Inflammatory macrophage (primary cell): ENCODE data around the gene RELCH.

Experiments
- DNase-seq, 2 donors: peaks; one replicate each; pipeline ENCODE4 v3.0.0-alpha.2; 2020 to 2022

RELCH gene

GRCh38 chr18:62323483-62324180 is 136.6 kb downstream of the RELCH start:
- DNase-seq: no peak

- DNase-seq: peak; percentile 40 to 44
Measured at GRCh38 chr18:62324181-62324828, 137.2 kb downstream of the RELCH start.

- DNase-seq: peak in 1 of 2 donors; percentile 47
Measured at GRCh38 chr18:62324917-62325805, 138.1 kb downstream of the RELCH start, which contains the start of gene TNFRSF11A. TSS of gene TNFRSF11A (plus strand) at chr18:62325310. CDS start at chr18:62325353, 43 bp downstream.

GRCh38 chr18:62325806-62326645 is 139.0 kb downstream of the RELCH start:
- peak in 1 of 2 donors; percentile 26 for DNase-seq

- DNase-seq: no peak
Measured at GRCh38 chr18:62326646-62327348, 139.7 kb downstream of the RELCH start.

- DNase-seq: no peak
Measured at GRCh38 chr18:62327977-62328376, 140.9 kb downstream of the RELCH start.

- no peak for DNase-seq
Measured at GRCh38 chr18:62328586-62329525, 141.8 kb downstream of the RELCH start.

GRCh38 chr18:62329691-62330454 is 142.8 kb downstream of the RELCH start:
- DNase-seq: peak; percentile 31 to 70

- DNase-seq: no peak
Measured at GRCh38 chr18:62330650-62331049, 143.6 kb downstream of the RELCH start.

- peak; percentile 32 to 69 for DNase-seq
Measured at GRCh38 chr18:62331581-62332356, 144.7 kb downstream of the RELCH start.

GRCh38 chr18:62332431-62332830 is 145.4 kb downstream of the RELCH start:
- DNase-seq: peak; percentile 66 to 92

GRCh38 chr18:62332964-62333695 is 146.1 kb downstream of the RELCH start:
- no peak for DNase-seq

- DNase-seq: no peak
Measured at GRCh38 chr18:62334120-62334519, 147.1 kb downstream of the RELCH start.

- no peak for DNase-seq
Measured at GRCh38 chr18:62335494-62335893, 148.4 kb downstream of the RELCH start.

- DNase-seq: no peak
Measured at GRCh38 chr18:62336618-62337017, 149.6 kb downstream of the RELCH start.

GRCh38 chr18:62337336-62337735 is 150.3 kb downstream of the RELCH start:
- DNase-seq: no peak

GRCh38 chr18:62338446-62339105 is 151.5 kb downstream of the RELCH start:
- DNase-seq: no peak
